HG02852 (cell line): Measurements from ENCODE around the gene SUN5.
"Not testable (repeated sequence)": the region's sequence is repeated elsewhere in the genome, so short reads cannot be mapped to it uniquely, and the experiment has no call there.

Experiments
- ATAC-seq: cut with Tn5 transposase; IDR thresholded peaks from one replicate; pipeline ENCODE4 v1.9.1; 2021; ENCODE audit warnings: mild to moderate bottlenecking, moderate library complexity; ENCODE audit not compliant: unreplicated experiment

Gene SUN5

DNA sequence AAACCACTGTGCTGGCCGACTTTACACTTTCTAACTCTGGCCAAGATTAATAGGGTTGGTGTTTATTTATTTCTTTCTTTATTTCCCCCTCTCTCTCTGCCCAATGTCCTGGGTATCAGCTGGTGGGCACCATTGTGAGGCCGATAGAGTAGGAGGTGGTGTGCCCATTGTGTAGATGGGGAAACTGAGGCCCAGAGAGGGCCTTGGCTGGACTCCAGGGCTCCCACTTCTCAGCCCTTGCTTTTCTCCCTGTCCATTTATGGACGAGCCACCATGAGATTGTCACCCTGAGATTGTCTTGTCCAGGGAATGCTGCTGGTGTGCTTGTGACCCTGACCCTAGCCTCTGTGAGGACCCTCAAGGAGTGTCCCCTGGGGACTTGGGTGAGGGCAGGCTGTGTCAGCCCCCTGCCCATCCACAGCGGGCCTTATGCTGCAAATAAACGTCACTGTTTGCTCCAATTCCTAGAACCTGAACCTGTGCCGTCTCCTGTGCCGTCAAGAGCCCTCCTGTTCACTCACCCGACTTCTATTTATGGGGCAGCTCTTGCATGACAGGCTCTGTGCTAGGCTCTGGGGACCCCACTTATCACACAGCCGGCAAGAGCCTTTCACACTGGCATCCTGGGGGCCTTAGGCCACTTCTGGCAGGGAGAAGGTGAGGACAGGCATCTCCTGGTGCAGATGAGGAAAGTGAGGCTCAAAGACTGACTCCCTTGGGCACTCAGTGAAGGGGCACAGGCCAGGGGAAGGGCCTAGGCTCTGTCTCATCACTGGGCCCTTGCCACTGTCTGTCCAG lies 24.8 kb downstream of the SUN5 start:
- no peak for ATAC-seq

- ATAC-seq: no peak
These were observed 26.3 kb downstream of the SUN5 start for GRCh38 chr20:32978009-32978335.

DNA sequence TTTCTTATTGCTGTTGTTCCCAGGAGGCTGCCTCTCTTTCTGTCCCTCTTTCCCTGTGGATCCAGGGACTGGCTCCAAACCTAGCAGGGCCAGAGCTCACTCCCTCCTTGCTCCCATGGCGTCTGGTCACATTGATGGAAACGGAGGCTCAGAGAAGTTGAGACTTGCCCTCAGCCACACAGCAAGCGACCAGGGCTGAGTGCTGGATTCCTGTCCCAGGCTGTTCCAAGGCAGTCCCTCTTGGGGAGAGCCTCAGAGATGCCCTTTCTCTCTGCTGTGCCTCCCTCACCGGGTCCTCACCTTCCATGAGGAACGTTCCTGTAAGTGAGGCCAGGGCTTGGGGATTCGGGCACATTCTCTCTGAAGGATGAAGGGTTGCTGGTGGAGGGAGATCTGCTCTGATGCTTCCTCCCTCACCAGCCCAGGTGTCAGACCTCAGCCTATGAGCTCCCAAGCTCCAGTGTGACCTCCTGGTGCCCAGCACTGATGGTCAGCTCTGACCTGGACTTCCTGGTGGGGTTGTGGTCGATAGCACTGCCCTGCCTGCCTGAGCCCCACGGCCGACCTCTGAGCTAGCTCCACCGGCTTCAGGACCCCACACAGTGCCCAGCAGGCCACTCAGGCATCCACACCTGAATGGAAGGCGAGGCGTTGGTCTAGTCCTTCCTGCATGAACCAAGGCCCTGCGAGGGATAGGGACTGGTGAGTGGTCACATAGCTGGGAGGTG lies 26.8 kb downstream of the SUN5 start:
- ATAC-seq: no peak

- ATAC-seq: no peak
These were observed 27.5 kb downstream of the SUN5 start for GRCh38 chr20:32976746-32977145.

DNA sequence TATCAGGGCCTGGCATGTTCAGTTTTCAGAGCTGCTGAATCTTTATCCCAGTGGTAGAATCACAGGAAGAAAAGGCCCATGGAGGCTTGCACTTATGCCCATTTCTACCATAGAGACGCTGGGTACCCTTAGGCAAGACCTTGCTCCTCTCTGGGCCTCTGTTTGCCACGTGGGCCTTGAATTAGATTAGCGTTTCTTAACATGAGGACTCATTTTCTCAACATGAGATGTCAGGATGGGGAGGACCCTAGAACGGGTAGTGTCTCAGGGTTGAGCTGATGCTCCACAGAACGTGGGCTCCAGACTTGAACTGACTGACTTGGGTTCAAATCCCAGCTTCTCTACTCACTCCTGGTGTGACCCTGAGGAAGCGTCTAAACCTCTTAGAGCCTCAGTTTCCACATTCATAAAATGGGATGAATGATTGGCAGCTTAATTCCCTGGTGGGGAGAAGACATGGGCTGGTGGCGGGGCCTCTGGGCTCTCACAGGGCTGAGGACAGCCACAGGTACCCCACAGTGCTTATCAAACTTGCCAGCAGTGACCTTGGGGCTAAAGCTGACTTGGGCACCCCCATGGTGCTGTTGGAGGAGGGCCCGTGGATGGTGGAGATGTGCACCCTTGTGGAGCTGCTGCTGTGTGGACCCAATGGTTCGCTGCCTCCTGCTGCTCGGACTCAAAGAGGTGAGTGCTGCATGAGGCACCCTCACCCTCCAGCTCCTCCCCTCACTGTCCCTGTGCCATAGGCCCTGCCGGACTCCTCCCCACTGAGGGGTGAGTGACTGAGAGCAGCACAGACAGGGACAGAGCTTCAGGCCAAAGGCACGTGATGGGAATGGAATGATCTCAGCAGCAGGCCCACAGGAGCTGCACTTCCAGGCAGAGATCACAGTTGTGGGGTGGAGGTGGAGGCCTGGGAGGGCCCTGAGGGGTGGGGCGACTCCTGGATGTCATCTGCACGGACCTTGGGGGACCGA lies 28.2 kb downstream of the SUN5 start:
- ATAC-seq: no peak

- ATAC-seq: not testable (repeated sequence)
These were observed 29.1 kb downstream of the SUN5 start for GRCh38 chr20:32975121-32975520.

- not testable (repeated sequence) for ATAC-seq
These were observed 29.8 kb downstream of the SUN5 start for GRCh38 chr20:32974204-32975064.

GRCh38 chr20:32973077-32973717 lies 31.0 kb downstream of the SUN5 start:
- no peak for ATAC-seq

- ATAC-seq: peak; percentile 84
These were observed 31.8 kb downstream of the SUN5 start for GRCh38 chr20:32972181-32973076.

DNA sequence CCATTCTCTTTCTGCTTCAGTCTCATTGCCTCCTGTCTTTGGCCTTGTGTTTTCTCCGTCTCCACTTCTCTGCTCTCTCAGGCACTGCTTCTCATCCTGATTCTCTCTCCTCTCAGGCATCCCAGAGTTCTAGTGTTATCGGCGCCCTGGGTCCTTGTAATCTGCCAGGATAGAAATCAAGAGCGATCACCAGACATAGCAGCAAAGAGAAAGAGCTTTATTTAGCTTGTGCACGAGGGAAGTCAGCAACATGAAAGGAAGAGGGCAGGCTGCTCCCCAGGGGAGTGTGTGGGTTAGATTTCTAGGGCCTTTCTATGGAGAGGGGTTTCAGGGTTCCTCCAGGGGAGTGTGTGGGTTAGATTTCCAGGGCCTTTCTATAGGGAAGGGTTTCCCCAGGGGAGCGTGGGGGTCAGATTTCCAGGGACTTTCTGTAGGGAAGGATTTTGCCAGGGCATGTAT lies 32.5 kb downstream of the SUN5 start:
- peak; percentile 29 for ATAC-seq

DNA sequence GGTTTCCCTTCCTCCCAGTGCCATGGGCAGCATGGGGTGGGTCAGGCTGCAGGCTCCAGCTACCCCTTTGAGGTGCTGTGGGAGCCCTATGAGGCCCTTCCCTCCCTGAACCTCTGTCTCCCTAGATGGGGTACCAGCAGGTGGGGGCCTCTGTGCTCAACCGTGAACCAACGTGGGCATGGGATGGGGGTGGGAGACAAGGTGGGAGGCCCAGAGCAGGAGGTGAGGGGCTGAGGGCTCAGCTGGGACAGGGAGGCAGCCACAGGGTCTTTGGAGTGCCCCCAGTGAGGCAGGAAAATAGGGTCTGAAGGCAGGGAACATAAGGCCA lies 33.3 kb downstream of the SUN5 start:
- ATAC-seq: no peak

- no peak for ATAC-seq
These were observed 33.9 kb downstream of the SUN5 start for GRCh38 chr20:32970115-32970972.

- ATAC-seq: no peak
These were observed 34.7 kb downstream of the SUN5 start for GRCh38 chr20:32969356-32970114.

DNA sequence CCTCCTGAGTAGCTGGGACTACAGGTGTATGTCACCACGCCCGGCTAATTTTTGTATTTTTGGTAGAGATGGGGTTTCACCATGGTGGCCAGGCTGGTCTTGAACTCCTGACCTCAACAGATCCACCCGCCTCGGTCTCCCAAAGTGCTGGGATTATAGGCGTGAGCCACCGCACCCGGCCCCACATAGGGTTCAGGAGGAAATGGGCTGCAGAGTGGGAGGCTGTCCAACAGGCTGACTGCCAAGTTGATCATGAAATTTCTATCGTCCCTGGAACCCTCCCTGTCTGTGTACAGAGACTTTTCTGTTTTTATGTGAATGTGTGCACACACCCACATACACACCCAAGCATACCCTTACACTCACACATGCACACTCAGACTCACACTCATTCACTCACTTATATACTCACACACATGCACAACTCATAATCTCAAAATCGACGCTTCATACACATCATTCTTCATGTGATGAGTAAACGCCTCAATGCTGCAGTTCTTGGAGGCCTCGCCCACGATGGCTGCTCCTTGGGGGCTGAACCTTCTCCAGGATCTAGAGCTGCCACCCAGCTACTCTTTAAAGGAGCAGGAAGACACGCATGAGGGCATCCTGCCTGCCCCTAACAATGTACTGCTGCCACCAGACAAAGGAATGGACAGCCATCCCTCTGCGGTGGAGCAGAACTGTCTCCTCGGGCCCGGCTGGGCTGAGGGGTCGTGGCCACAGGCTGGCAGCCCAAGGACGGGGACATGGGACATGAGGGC lies 35.6 kb downstream of the SUN5 start:
- no peak for ATAC-seq

DNA sequence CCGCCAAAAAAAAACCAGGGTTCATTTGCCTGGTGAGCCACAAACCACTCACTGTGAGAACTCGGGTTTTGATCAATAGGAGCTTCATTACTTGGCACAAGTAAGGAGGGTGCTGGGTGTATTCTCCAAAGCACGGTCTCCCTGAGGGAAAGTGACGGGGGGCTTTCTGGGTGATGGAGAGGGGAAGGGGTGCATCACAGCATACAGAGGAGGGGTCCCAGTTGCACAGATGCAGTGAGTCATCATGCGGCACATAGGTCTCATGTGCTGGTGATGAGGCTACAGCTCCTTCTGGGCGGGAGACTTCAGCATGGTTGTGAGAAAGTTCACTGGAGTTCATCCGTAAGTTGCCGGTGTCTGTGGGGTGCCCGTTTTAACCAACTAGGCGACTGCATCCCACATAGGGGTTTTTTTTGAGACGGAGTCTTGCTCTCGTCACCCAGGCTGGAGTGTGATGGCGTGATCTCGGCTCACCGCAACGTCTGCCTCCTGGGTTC lies 36.2 kb downstream of the SUN5 start:
- no peak for ATAC-seq
